GM19395 (cell line): ENCODE measurements around the gene TIMM10B.
A peak's percentile ranks its signal among the peaks of the same experiment; 100 is the strongest.

Experiments used
- ATAC-seq: cut with Tn5 transposase; IDR thresholded peaks from one replicate; pipeline ENCODE4 v1.9.1; 2021; ENCODE audit warnings: mild to moderate bottlenecking, moderate library complexity; ENCODE audit not compliant: unreplicated experiment

TIMM10B gene

GRCh38 chr11:6481012-6481923, at the start of gene TIMM10B, which contains the start of gene ARFIP2:
Gene TIMM10B, plus strand, starts transcription at chr11:6481501. Its CDS starts 16 bp downstream, at chr11:6481517.
Gene ARFIP2, minus strand, starts transcription at chr11:6481331. Its CDS starts 910 bp downstream, at chr11:6480421.
- ATAC-seq = peak; percentile 99

GRCh38 chr11:6431861-6432260, 49.4 kb upstream of the TIMM10B start:
- no peak for ATAC-seq

- ATAC-seq = no peak
These were observed 47.2 kb upstream of the TIMM10B start for GRCh38 chr11:6433998-6434660.

- ATAC-seq = no peak
These were observed 43.9 kb upstream of the TIMM10B start for GRCh38 chr11:6437423-6437822.

GRCh38 chr11:6437993-6438392, 43.3 kb upstream of the TIMM10B start:
- no peak for ATAC-seq

- no peak for ATAC-seq
These were observed 42.2 kb upstream of the TIMM10B start for GRCh38 chr11:6438979-6439571.

- ATAC-seq = no peak
These were observed 40.4 kb upstream of the TIMM10B start, which contains the start of gene HPX for GRCh38 chr11:6440906-6441358. Gene HPX, minus strand, starts transcription at chr11:6440987. Its CDS starts 24 bp downstream, at chr11:6440963.

- ATAC-seq = no peak
These were observed 38.9 kb upstream of the TIMM10B start for GRCh38 chr11:6442441-6442840.

GRCh38 chr11:6443269-6444003, 37.9 kb upstream of the TIMM10B start:
- ATAC-seq = peak; percentile 84

- no peak for ATAC-seq
These were observed 32.7 kb upstream of the TIMM10B start for GRCh38 chr11:6448574-6448973.

GRCh38 chr11:6452219-6452618, 29.1 kb upstream of the TIMM10B start:
- ATAC-seq = no peak

- ATAC-seq = no peak
These were observed 28.1 kb upstream of the TIMM10B start for GRCh38 chr11:6453152-6453551.

- no peak for ATAC-seq
These were observed 26.2 kb upstream of the TIMM10B start for GRCh38 chr11:6455070-6455469.

GRCh38 chr11:6456361-6457073, 24.8 kb upstream of the TIMM10B start:
- no peak for ATAC-seq

- ATAC-seq = no peak
These were observed 23.6 kb upstream of the TIMM10B start for GRCh38 chr11:6457581-6458320.

- ATAC-seq = no peak
These were observed 22.8 kb upstream of the TIMM10B start for GRCh38 chr11:6458352-6459098.

GRCh38 chr11:6459099-6459450, 22.2 kb upstream of the TIMM10B start:
- ATAC-seq = no peak

- peak; percentile 65 for ATAC-seq
These were observed 12.4 kb upstream of the TIMM10B start for GRCh38 chr11:6468712-6469495.
